ENCODE measurements around the gene CENPN.

GRCh38 chr16:80958284-80958683, 48.7 kb upstream of the CENPN start:
- TF ChIP-seq CTCF (IDR thresholded peaks at IDR 0.05) (no peak), POLR2A (IDR thresholded peaks at IDR 0.05) (no peak)

Measured in adrenal gland (tissue), 5 donors.